GM23338 (cell line): Measurements from ENCODE around the gene CIRBP. TPM values are rescaled to one million over a fixed set of nuclear protein-coding genes. Genes with fewer than 3 reads are reported as not detected.
A peak's percentile ranks its signal among the peaks of the same experiment; 100 is the strongest.

Experiments
- ATAC-seq: fragments of 200-7000 bp; cut with Tn5 transposase; 3 replicates; pipeline ENCODE4 v1.9.1; 2020
- DNase-seq: peaks from one replicate; pipeline ENCODE4 v3.0.0-alpha.2; 2015; ENCODE audit warnings: low spot score
- H2AFZ ChIP-seq: fragments of 200-600 bp; sonication (generic); 2 replicates; pipeline ENCODE4 v1.8.0; 2016; ENCODE audit warnings: antibody characterized with exemption, mild to moderate bottlenecking, moderate library complexity
- H3F3A ChIP-seq: fragments of 200-600 bp; sonication (generic); replicated peaks from 2 replicates; pipeline ENCODE4 v1.8.0; 2017; ENCODE audit warnings: antibody characterized with exemption, mixed run types, low read depth
- H3K27ac ChIP-seq: fragments of 200-600 bp; sonication (generic); 2 replicates; pipeline ENCODE4 v1.6.1; 2016; ENCODE audit warnings: low read depth
- H3K27me3 ChIP-seq: fragments of 200-600 bp; sonication (generic); 2 replicates; pipeline ENCODE4 v1.8.0; 2016; ENCODE audit warnings: mild to moderate bottlenecking, mixed run types, moderate library complexity; ENCODE audit not compliant: insufficient read depth
- H3K36me3 ChIP-seq: fragments of 200-600 bp; sonication (generic); 2 replicates; pipeline ENCODE4 v1.8.0; 2016; ENCODE audit warnings: mild to moderate bottlenecking; ENCODE audit not compliant: insufficient read depth
- H3K4me1 ChIP-seq: fragments of 200-600 bp; sonication (generic); 2 replicates; pipeline ENCODE4 v1.8.0; 2016; ENCODE audit warnings: mild to moderate bottlenecking, moderate library complexity; ENCODE audit not compliant: insufficient read depth
- H3K4me2 ChIP-seq: fragments of 200-600 bp; sonication (generic); 2 replicates; pipeline ENCODE4 v1.7.1; 2017; ENCODE audit warnings: mixed run types
- H3K4me3 ChIP-seq: fragments of 200-600 bp; sonication (generic); 2 replicates; pipeline ENCODE4 v1.6.1; 2016; ENCODE audit warnings: mixed run types
- H3K79me2 ChIP-seq: fragments of 200-600 bp; sonication (generic); replicated peaks from 2 replicates; pipeline ENCODE4 v1.8.0; 2017; ENCODE audit warnings: mild to moderate bottlenecking; ENCODE audit not compliant: insufficient read depth
- H3K9me2 ChIP-seq: fragments of 200-600 bp; sonication (generic); 2 replicates; pipeline ENCODE4 v1.8.0; 2017; ENCODE audit not compliant: insufficient read depth
- H4K20me1 ChIP-seq: fragments of 200-600 bp; sonication (generic); replicated peaks from 2 replicates; pipeline ENCODE4 v1.8.0; 2017; ENCODE audit warnings: mild to moderate bottlenecking; ENCODE audit not compliant: insufficient read depth
- H3K27ac Mint-ChIP-seq: 2 replicates; pipeline ENCODE4 v1.8.0; 2020; ENCODE audit warnings: inconsistent platforms, mild to moderate bottlenecking, moderate library complexity, mixed read lengths
- H3K27me3 Mint-ChIP-seq: 3 replicates; pipeline ENCODE4 v1.8.0; 2022; ENCODE audit warnings: low read depth, mild to moderate bottlenecking, moderate library complexity, mixed read lengths, inconsistent platforms; ENCODE audit not compliant: insufficient read depth, poor library complexity
- H3K36me3 Mint-ChIP-seq: 3 replicates; pipeline ENCODE4 v1.8.0; 2021; ENCODE audit warnings: low read depth, mild to moderate bottlenecking, inconsistent platforms, moderate library complexity, mixed read lengths
- H3K4me1 Mint-ChIP-seq: 3 replicates; pipeline ENCODE4 v1.8.0; 2020; ENCODE audit warnings: mild to moderate bottlenecking, inconsistent platforms, mixed read lengths
- H3K4me3 Mint-ChIP-seq: 3 replicates; pipeline ENCODE4 v1.8.0; 2021; ENCODE audit warnings: moderate library complexity, mild to moderate bottlenecking, inconsistent platforms, mixed read lengths
- H3K9me3 Mint-ChIP-seq: 3 replicates; pipeline ENCODE4 v1.8.0; 2020; ENCODE audit warnings: moderate library complexity, mild to moderate bottlenecking, inconsistent platforms, mixed read lengths
- CREB1 ChIP-seq: fragments of 250-450 bp; sonication (Bioruptor Pico); IDR thresholded peaks from 2 replicates; pipeline ENCODE4 v1.5.0; 2020; ENCODE audit warnings: low read depth, mild to moderate bottlenecking, moderate library complexity
- EZH2 ChIP-seq: fragments of 200-600 bp; sonication (generic); IDR thresholded peaks from one replicate; pipeline ENCODE4 v1.8.0; 2017; ENCODE audit warnings: antibody characterized with exemption, mild to moderate bottlenecking, low read depth; ENCODE audit not compliant: unreplicated experiment
- EZH2phosphoT487 ChIP-seq: fragments of 200-600 bp; sonication (generic); IDR thresholded peaks from one replicate; pipeline ENCODE4 v1.8.1; 2018; ENCODE audit warnings: antibody characterized with exemption; ENCODE audit not compliant: unreplicated experiment
- JUNB ChIP-seq: IDR thresholded peaks from one replicate; pipeline ENCODE4 v1.6.1; 2016; ENCODE audit warnings: antibody characterized with exemption; ENCODE audit not compliant: unreplicated experiment
- NANOG ChIP-seq: IDR thresholded peaks from 2 replicates; pipeline ENCODE4 v1.6.1; 2016; ENCODE audit warnings: antibody characterized with exemption, borderline replicate concordance
- POLR2AphosphoS5 ChIP-seq: IDR thresholded peaks from 2 replicates; pipeline ENCODE4 v1.6.1; 2016; ENCODE audit warnings: antibody characterized with exemption, low read depth
- STAT1 ChIP-seq: IDR thresholded peaks from one replicate; pipeline ENCODE4 v1.6.1; 2016; ENCODE audit warnings: antibody characterized with exemption; ENCODE audit not compliant: unreplicated experiment
- ZNF114 ChIP-seq: fragments of 250-450 bp; sonication (Bioruptor Pico); IDR thresholded peaks from 2 replicates; pipeline ENCODE4 v1.5.0; 2020; ENCODE audit warnings: mild to moderate bottlenecking, moderate library complexity
- ZNF331 ChIP-seq: fragments of 250-450 bp; sonication (Bioruptor Pico); IDR thresholded peaks from 2 replicates; pipeline ENCODE4 v1.5.0; 2020; ENCODE audit warnings: low read depth, mild to moderate bottlenecking, moderate library complexity
- polyA plus RNA-seq: library from polyadenylated mRNA; unstranded; fragments of >200 nt; fragmentation: Nextera tagmentation; extraction: Ambion mirVana; gene quantifications from 2 replicates; pipeline ENCODE4 v1.2.1, GENCODE V29; 2016
- total RNA-seq: library from RNA; depleted of rRNA; stranded (reverse); fragments of >200 nt; shearing (Covaris generic); gene quantifications from 2 replicates; pipeline ENCODE4 v1.2.3, GENCODE V29; 2014
- TF ChIP-seq, protein P1 (sequence below), 2 experiments: fragments of 200-600 bp in 1 of 2; sonication (generic) in 1 of 2; conservative IDR thresholded peaks; 2 replicates each; pipeline versions ENCODE4 v1.5.1 to v1.6.1; 2016 to 2017; ENCODE audit warnings: antibody characterized with exemption in 2 of 2, low read depth in 2 of 2, mild to moderate bottlenecking in 2 of 2, moderate library complexity in 1 of 2
- TF ChIP-seq, protein P2 (sequence below): fragments of 250-450 bp; sonication (Bioruptor Pico); IDR thresholded peaks from 2 replicates; pipeline ENCODE4 v1.5.0; 2020; ENCODE audit warnings: mild to moderate bottlenecking, moderate library complexity
- TF ChIP-seq, protein P3 (sequence below): IDR thresholded peaks from one replicate; pipeline ENCODE4 v1.6.1; 2018; ENCODE audit warnings: antibody characterized with exemption; ENCODE audit not compliant: unreplicated experiment
- TF ChIP-seq, protein P4 (sequence below): IDR thresholded peaks from 2 replicates; pipeline ENCODE4 v1.6.1; 2016; ENCODE audit warnings: antibody characterized with exemption

The CIRBP gene
- total and polyA plus RNA-seq, 2 experiments from 2014 or later, result 153 to 202 TPM

GRCh38 chr19:1222394-1222793 lies 46.7 kb upstream of the CIRBP start:
- H2AFZ ChIP-seq, result no peak overlapping the region
- DNase-seq (no peak), ATAC-seq (peak; percentile 5)
- Mint-ChIP-seq H3K27ac (no peak overlapping the region), H3K36me3 (peaks cover 2% of the 10 kb centered on the region; the same call in 1 of the 3 replicates), H3K27me3 (peaks cover 12% of the 10 kb centered on the region), H3K4me3 (no peak overlapping the region), H3K9me3 (no peaks in the 10 kb centered on the region), H3K4me1 (peaks cover 3% of the 10 kb centered on the region; the same call in 2 of the 3 replicates)
- peaks cover 26% of the 10 kb centered on the region for H3F3A ChIP-seq
- peaks cover 8% of the 10 kb centered on the region; the same call in 1 of the 2 replicates for H4K20me1 ChIP-seq
- H3K36me3 ChIP-seq, result no peaks in the 10 kb centered on the region
- H3K79me2 ChIP-seq, result peaks cover 23% of the 10 kb centered on the region
- TF ChIP-seq ZNF331, result no peak
- TF ChIP-seq, protein P1, sequence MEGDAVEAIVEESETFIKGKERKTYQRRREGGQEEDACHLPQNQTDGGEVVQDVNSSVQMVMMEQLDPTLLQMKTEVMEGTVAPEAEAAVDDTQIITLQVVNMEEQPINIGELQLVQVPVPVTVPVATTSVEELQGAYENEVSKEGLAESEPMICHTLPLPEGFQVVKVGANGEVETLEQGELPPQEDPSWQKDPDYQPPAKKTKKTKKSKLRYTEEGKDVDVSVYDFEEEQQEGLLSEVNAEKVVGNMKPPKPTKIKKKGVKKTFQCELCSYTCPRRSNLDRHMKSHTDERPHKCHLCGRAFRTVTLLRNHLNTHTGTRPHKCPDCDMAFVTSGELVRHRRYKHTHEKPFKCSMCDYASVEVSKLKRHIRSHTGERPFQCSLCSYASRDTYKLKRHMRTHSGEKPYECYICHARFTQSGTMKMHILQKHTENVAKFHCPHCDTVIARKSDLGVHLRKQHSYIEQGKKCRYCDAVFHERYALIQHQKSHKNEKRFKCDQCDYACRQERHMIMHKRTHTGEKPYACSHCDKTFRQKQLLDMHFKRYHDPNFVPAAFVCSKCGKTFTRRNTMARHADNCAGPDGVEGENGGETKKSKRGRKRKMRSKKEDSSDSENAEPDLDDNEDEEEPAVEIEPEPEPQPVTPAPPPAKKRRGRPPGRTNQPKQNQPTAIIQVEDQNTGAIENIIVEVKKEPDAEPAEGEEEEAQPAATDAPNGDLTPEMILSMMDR (conservative IDR thresholded peaks at IDR 0.05; ENCODE audit: low read depth in 2 of 2), result no peak
- TF ChIP-seq, protein P2, sequence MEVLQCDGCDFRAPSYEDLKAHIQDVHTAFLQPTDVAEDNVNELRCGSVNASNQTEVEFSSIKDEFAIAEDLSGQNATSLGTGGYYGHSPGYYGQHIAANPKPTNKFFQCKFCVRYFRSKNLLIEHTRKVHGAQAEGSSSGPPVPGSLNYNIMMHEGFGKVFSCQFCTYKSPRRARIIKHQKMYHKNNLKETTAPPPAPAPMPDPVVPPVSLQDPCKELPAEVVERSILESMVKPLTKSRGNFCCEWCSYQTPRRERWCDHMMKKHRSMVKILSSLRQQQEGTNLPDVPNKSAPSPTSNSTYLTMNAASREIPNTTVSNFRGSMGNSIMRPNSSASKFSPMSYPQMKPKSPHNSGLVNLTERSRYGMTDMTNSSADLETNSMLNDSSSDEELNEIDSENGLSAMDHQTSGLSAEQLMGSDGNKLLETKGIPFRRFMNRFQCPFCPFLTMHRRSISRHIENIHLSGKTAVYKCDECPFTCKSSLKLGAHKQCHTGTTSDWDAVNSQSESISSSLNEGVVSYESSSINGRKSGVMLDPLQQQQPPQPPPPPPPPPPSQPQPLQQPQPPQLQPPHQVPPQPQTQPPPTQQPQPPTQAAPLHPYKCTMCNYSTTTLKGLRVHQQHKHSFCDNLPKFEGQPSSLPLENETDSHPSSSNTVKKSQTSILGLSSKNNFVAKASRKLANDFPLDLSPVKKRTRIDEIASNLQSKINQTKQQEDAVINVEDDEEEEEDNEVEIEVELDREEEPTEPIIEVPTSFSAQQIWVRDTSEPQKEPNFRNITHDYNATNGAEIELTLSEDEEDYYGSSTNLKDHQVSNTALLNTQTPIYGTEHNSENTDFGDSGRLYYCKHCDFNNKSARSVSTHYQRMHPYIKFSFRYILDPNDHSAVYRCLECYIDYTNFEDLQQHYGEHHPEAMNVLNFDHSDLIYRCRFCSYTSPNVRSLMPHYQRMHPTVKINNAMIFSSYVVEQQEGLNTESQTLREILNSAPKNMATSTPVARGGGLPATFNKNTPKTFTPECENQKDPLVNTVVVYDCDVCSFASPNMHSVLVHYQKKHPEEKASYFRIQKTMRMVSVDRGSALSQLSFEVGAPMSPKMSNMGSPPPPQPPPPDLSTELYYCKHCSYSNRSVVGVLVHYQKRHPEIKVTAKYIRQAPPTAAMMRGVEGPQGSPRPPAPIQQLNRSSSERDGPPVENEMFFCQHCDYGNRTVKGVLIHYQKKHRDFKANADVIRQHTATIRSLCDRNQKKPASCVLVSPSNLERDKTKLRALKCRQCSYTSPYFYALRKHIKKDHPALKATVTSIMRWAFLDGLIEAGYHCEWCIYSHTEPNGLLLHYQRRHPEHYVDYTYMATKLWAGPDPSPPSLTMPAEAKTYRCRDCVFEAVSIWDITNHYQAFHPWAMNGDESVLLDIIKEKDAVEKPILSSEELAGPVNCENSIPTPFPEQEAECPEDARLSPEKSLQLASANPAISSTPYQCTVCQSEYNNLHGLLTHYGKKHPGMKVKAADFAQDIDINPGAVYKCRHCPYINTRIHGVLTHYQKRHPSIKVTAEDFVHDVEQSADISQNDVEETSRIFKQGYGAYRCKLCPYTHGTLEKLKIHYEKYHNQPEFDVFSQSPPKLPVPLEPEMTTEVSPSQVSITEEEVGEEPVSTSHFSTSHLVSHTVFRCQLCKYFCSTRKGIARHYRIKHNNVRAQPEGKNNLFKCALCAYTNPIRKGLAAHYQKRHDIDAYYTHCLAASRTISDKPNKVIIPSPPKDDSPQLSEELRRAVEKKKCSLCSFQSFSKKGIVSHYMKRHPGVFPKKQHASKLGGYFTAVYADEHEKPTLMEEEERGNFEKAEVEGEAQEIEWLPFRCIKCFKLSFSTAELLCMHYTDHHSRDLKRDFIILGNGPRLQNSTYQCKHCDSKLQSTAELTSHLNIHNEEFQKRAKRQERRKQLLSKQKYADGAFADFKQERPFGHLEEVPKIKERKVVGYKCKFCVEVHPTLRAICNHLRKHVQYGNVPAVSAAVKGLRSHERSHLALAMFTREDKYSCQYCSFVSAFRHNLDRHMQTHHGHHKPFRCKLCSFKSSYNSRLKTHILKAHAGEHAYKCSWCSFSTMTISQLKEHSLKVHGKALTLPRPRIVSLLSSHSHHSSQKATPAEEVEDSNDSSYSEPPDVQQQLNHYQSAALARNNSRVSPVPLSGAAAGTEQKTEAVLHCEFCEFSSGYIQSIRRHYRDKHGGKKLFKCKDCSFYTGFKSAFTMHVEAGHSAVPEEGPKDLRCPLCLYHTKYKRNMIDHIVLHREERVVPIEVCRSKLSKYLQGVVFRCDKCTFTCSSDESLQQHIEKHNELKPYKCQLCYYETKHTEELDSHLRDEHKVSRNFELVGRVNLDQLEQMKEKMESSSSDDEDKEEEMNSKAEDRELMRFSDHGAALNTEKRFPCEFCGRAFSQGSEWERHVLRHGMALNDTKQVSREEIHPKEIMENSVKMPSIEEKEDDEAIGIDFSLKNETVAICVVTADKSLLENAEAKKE (CRISPR knock-in tag), result no peak
- TF ChIP-seq, protein P3, sequence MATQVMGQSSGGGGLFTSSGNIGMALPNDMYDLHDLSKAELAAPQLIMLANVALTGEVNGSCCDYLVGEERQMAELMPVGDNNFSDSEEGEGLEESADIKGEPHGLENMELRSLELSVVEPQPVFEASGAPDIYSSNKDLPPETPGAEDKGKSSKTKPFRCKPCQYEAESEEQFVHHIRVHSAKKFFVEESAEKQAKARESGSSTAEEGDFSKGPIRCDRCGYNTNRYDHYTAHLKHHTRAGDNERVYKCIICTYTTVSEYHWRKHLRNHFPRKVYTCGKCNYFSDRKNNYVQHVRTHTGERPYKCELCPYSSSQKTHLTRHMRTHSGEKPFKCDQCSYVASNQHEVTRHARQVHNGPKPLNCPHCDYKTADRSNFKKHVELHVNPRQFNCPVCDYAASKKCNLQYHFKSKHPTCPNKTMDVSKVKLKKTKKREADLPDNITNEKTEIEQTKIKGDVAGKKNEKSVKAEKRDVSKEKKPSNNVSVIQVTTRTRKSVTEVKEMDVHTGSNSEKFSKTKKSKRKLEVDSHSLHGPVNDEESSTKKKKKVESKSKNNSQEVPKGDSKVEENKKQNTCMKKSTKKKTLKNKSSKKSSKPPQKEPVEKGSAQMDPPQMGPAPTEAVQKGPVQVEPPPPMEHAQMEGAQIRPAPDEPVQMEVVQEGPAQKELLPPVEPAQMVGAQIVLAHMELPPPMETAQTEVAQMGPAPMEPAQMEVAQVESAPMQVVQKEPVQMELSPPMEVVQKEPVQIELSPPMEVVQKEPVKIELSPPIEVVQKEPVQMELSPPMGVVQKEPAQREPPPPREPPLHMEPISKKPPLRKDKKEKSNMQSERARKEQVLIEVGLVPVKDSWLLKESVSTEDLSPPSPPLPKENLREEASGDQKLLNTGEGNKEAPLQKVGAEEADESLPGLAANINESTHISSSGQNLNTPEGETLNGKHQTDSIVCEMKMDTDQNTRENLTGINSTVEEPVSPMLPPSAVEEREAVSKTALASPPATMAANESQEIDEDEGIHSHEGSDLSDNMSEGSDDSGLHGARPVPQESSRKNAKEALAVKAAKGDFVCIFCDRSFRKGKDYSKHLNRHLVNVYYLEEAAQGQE, result no peak
- TF ChIP-seq, protein P4, sequence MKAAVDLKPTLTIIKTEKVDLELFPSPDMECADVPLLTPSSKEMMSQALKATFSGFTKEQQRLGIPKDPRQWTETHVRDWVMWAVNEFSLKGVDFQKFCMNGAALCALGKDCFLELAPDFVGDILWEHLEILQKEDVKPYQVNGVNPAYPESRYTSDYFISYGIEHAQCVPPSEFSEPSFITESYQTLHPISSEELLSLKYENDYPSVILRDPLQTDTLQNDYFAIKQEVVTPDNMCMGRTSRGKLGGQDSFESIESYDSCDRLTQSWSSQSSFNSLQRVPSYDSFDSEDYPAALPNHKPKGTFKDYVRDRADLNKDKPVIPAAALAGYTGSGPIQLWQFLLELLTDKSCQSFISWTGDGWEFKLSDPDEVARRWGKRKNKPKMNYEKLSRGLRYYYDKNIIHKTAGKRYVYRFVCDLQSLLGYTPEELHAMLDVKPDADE, result no peak
- no peak for TF ChIP-seq NANOG
- TF ChIP-seq JUNB, result no peak
- TF ChIP-seq POLR2AphosphoS5, result no peak
- no peak for TF ChIP-seq ZNF114
- no peak for TF ChIP-seq CREB1
- no peak for TF ChIP-seq STAT1
- TF ChIP-seq EZH2phosphoT487, result no peak
- no peak for TF ChIP-seq EZH2
- no peaks in the 10 kb centered on the region for H3K9me2 ChIP-seq
- H3K27me3 ChIP-seq, result no peaks in the 10 kb centered on the region
- no peak overlapping the region for H3K27ac ChIP-seq
- H3K4me2 ChIP-seq, result no peak overlapping the region
- H3K4me1 ChIP-seq, result 0 out of 2 replicates have a peak, but pooled peaks cover 3% of the 10 kb centered on the region
- no peak overlapping the region for H3K4me3 ChIP-seq
